ENCODE results near the gene PAIP1.

DNA sequence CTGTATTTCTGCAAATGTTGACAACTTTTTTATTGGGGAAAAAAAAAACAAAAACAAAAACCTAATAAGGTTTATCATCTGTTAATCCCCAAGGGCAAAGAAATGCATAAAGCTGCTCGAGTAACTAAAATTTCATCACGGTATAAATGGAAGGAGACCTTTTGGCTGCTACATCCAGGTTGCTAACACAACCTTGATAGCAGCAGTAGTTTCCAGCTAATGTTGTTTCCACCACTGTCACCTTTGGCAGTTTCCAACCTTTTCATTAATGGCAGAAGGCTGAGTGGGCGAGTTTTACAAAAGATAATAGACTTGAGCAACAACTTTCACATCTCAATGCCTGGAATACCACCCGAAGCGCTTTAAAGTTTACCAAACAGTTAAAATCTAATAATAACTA lies 8.5 kb downstream of the PAIP1 start:
- TF ChIP-seq POLR2A (IDR thresholded peaks at IDR 0.05; ENCODE audit: low read length) (no peak), GATA1 (IDR thresholded peaks at IDR 0.05; ENCODE audit: low read depth, low read length) (no peak)
